Measurements from ENCODE around the gene BMPR1B.

The BMPR1B gene

DNA sequence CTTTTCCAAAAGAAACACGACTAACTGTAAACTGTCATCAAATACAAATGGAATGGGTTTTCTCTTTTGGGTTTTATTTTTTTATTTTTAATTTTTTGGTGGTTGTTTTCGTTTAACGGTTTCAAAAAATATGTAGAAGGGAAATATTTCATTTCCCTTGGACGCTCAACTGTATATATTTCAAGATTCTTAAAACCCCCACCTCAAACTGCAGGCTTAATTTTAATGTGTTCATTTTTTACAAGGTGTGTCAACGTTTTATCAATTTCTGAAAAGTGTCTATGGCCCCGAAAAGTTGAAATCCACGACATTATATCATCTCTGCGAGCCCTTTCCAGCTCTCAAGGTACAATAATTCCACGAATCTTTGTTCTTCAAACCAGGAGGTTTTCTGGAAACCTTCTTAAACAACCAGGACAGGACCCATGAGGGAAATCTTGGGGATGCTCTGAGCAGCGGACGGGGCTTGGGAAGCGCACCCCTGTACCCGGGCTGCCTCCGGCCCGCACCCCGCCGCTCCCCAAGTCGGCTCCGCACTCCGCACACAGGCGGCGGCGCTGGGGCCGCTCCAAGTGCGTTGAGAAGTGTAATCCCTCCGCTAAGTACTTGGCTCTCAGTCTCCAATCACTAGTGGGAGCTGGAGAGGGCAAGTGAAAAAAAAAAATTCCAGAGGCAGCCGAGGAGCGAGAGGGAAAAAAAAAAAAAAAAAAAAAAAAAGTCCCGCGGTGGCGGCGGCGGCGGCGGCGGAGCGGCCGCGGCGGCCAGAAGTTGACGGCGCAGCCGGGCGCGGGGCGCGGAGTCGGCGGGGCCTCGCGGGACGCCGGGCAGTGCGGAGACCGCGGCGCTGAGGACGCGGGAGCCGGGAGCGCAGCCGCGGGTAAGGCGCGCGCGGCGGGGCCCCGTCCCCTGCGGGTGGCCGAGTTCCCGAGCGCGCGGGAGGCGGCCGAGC lies at the start of gene BMPR1B:
BMPR1B (plus strand) TSS at position 764 of the 949 bp plus-strand sequence. CDS start 346,470 bp downstream, outside the sequence.
- DNase-seq (ENCODE audit: low spot score): peak; percentile 47

DNA sequence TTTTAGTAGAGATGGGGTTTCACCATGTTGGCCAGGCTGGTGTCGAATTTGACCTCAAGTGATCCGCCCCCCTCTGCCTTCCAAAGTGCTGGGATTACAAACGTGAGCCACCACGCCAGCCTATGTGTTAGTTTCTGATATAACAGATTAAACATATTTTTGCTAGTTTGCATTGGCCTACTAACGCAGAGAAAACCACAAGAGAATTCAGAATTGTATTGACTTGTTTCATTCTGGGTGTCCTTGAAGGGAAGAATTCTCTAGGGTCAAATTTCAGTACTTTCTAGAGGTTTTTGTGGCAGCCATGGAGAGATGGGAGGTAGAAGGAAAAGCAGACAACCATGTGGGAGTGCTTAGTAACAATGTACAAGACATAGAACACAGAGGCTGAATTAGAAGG lies 46.1 kb upstream of the BMPR1B start:
- DNase-seq (ENCODE audit: low spot score): no peak

DNA sequence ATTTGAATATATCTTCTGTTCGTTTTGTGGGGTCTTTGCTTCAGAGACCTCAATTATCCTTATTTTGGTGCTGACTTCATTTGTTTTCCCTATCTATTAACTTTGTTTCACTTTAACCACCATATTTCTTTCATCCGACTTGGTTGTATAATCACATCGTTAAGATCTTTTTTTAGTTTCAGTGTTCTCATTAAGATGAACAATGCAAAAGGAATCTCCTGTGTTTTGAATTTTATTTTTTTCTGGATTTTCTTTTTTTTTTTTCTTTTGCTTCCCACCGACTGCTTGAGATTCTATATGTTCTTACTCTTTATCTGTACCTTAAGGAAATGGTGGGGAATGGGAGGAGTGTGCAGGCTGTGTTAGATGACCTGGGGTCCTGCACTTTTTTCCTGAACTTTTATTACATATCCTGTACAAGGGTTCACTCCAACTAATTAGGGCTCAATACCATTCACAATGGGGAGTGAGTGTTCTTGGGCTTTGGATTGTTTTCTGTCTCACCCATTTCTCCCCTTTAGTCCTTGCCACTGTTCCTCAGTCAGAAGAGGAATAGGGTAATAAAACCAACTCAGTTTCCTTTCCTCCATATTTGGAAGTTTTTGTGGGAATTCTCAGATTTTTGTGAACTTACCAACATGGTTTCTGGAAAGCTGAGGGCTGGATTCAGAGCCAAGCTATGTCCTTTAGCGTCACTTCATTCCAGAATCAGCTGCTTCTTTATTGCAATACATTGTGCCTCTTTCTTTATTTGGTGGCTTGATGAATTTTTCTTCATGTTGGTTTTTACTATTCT lies 43.2 kb upstream of the BMPR1B start:
- peak; percentile 80 for DNase-seq (ENCODE audit: low spot score)

DNA sequence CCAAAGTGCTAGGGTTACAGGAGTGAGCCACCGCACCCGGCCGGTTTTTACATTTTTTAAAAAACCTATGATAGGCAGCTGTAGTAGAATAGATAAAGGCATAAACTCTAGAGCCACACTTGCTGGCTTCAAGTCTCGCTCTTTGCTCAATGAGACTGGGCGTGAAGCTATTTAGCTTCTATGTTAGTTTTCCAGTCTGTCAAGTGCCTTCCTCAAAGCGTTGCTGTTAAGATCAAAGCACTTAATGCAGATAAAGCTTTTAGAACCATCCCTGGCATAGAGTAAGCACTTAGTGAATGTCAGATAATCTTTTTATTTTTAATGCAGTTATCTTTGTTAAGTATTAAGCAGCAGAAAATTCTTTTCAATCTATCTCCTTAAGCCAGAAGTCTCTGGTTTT lies 42.0 kb upstream of the BMPR1B start:
- no peak for DNase-seq (ENCODE audit: low spot score)

DNA sequence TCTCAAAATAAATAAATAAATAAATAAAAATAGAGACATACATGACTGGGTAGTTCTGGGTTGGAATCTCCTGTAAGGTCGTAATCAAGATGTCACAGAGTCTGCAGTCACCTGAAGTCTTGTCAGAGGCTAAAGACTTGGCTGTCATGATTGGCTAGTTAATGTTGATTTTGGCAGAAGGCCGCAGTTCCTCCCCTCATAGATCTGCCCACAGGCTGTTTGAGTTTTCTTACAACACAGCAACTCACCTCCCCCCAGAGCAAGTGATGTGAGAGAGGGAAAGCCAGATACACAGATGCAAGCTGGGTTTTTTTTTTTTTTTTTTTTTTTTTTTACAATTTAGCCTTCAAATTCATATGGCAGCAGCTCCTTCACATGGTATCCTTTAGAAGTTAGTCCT lies 36.4 kb upstream of the BMPR1B start:
- no peak for DNase-seq (ENCODE audit: low spot score)

DNA sequence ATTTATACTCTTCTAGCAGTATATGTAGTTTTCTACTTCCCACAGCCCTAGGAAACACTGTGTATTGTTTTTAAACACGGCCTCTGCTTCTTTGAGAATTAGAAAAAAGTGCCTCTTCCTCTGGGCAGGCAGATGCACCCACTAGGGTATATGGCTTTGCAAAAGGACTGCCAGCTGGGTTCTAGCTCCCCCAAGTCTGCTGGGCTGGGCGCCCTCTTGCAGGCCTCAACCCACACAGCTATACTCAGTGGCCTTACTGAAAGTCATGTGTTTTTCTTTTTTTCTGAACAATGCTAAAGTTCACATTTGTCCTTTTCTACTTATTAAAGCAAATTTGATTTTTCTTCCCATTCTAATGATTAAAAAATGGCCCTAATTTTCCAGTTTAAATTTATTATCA lies 35.5 kb upstream of the BMPR1B start:
- no peak for DNase-seq (ENCODE audit: low spot score)

DNA sequence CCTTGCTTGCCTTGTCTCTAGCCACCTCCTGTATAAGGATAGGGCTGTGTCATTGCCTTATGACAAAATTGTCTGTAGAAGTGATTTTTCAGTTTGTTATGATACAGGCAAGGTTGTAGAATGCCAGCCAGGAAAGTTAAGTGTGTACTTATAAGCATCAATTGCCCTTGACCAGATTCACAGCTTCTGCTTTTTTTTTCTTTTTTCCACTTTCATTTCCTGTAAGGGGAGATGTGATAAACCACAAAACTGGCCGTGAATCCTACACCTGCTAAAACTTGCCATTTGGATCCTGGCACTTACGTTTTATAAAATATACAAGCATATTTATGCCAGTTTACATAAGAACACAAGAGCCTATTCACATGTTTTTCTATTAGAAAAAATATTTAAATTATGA lies 35.0 kb upstream of the BMPR1B start:
- DNase-seq (ENCODE audit: low spot score): no peak

DNA sequence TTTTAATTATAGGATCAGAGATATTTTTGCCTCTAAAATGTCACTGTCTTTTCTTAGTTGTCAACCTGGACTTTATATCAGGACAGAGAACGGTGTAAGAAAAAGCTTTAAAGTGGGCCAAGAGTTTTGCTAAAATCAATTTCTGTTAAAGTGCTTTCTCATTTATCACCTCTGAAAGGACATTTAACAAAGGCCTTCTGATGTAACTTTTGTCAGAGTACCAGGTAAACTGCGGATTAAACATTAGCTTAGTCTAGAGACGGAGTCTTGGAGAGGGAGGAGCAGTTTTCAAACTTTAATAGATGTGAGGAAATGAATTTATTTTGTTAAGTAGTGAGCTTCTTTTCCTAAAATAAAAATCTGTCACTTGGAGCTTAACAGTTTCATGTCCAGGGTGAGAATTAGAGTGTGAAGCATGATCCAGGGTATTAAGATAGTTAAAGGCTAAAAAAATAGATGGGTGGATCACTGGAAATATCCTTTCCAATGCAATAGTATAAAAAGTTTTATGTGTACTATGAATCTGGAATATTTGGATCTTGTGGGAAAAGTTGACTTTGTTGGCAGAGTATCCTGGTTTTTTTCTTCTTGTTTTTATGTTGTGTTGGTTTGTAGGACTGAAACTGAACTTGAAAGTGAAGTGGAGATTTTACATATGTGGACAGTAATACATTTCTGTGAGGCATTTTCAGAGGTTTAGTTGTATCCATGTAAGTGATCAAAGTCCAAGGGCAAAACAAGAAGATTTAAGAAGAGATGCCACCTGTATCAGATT lies 33.6 kb upstream of the BMPR1B start:
- DNase-seq (ENCODE audit: low spot score): no peak

DNA sequence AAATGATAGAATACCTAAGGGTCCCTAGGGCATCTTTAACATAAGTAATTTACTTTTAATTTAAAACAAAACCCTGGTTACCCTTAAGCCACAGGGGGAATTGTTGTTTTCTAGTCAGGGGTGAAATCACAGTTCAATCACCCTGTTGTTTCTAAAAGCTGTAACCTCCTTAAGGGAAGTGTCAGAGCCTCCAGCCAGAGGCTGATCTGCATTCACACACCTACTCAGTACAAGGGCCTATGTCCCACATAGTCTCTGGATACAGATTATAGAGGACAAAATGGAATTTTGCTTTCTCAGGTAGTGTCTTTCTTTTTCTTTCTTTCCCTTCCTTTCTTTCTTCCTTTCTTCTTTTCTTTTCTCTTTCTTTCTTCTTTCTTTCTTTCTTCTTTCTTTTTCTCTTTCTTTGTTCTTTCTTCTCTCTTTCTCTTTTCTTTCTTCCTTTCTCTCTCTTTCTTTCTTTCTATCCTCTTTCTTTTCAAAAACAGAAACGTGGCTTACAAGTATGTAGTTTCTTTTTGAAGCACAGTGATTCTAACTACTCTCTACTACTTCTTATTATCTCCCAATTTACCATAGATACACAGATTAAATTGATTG lies 31.1 kb upstream of the BMPR1B start:
- DNase-seq (ENCODE audit: low spot score): no peak

DNA sequence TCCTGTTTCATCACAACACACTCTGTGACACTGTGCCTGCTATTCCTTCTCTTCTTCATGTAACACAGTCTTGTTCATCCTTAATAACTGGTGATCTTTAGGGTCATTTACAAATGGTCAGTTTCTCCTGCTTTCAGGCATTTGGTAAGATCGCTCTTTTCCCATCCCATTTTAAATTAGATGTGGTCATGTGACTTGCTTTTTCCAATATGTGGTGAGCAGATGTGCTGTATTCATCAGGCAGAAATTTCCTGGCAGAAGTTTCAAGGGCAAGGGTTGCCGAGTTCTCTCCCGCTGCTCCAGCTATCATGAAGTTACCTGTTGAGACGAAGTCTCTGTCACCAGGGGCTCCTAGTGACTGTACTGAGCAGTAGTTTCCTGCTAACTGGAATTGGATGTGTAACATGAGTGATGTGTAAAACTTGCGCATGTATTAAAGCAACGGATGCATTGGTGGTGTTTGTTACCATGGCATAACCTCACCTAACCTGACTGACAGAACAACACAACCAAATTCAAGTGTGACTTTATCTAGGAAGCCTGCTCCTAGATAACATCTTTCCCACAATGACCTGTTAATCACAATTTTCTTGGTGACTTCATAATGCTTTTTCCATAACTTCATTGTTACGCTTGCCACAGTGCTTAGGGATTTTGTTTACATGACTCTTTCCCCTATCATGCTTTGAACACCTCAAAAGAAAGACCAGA lies 29.5 kb upstream of the BMPR1B start:
- DNase-seq (ENCODE audit: low spot score): peak; percentile 11

DNA sequence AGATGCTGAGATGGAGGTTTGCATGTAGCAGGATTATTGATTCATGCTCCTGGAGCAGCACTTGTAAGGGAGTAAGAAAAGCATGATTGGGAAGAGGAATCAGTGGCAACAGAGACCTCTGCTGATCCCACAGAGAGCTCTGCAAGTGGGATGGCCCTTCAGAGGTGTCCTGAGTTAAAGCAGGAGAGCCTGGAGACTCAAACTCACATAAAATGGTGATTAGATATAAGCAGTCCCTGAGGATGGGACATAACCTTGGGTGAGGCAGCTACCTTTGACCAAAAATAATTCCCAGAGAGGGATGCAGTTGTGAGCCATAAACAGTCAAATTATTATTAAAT lies 25.4 kb upstream of the BMPR1B start:
- no peak for DNase-seq (ENCODE audit: low spot score)

DNA sequence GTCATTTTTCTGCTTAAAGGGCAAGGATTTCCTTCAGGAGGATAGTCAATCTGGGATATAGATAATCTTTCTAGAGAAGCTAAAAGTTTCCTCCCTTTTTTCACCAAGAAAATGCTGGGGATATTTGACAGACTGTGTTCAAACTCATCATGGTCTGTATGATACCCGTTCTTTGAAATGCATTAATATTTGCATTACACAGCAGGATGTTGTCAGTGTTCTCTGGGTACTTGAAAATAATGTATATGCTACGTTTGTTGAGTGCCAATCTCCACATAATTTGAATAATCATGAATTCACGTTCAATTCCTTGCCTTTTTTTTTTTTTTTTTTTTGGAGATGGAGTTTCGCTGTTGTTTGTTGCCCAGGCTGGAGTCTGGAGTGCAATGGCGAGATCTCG lies 18.0 kb upstream of the BMPR1B start:
- no peak for DNase-seq (ENCODE audit: low spot score)

DNA sequence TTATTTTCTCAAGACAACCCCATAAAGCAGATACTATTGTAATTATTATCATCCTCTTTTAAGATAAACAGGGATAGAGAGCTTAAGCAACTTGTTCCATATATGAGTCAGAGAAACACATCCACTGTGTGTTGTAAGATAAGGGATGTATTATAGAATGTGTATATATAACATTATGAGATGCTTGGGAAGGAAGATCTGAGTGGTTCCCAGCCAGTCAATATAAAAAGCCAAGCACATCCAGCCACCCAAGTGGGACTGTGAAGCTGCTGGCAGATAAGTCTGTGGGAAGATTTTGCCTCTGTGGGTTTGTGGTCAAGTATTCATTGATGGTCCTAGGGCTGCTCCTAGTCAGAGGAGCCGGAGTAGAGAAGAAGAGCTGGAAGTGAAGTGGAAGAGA lies 16.5 kb upstream of the BMPR1B start:
- no peak for DNase-seq (ENCODE audit: low spot score)

DNA sequence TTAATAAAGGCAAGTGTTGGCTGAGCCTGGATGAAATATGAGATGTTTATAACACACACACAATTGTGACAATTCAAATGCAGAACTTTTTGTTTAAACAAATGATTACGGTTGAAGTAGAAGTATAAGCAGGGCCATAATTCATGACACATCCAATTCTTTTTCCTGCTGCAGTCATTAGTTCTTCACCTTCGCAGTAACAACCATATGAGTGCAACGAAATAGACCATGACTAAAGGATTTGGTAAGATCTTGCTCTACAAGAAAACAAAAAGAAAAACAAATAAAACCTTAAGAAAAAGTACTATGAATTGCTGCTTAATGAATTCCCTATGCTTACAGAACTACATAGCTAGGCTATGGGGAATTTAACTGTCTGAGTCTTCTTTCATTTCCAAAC lies 13.9 kb upstream of the BMPR1B start:
- no peak for DNase-seq (ENCODE audit: low spot score)

DNA sequence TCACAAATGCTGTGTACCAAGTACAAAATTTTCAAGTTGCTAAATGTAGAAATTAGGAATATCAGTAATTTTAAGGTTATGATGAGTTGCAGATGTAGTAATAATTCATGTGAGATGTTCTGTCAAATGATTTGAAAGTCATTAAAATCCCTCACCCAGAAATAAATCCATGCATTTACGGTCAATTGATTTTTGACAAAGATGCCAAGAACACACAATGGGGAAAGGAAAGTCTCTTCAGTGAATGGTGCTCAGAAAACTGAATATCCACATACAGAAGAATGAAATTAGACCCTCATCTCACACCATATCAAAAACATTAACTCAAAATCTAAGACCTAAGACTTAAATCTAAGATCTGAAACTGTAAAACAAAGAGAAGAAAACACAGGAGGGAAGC lies 12.9 kb upstream of the BMPR1B start:
- DNase-seq (ENCODE audit: low spot score): no peak

DNA sequence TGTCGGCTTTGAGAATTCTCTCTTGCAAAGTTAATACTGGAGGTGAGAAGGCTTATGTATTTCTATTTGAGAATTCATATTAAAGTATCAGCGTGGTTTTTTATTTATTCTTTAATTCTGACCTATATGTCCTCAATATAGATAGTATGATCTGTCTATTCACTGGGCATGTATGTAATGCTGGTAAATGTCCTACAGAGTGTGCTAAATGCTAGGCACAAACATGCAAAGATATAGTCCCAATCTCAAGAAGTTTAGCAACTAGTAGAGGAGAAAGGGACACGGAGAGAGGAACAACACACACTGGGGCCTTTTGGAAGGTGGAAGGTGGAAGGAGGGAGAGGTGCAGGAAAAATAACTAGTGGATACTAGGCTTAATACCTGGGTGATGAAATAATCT lies 11.0 kb upstream of the BMPR1B start:
- no peak for DNase-seq (ENCODE audit: low spot score)

DNA sequence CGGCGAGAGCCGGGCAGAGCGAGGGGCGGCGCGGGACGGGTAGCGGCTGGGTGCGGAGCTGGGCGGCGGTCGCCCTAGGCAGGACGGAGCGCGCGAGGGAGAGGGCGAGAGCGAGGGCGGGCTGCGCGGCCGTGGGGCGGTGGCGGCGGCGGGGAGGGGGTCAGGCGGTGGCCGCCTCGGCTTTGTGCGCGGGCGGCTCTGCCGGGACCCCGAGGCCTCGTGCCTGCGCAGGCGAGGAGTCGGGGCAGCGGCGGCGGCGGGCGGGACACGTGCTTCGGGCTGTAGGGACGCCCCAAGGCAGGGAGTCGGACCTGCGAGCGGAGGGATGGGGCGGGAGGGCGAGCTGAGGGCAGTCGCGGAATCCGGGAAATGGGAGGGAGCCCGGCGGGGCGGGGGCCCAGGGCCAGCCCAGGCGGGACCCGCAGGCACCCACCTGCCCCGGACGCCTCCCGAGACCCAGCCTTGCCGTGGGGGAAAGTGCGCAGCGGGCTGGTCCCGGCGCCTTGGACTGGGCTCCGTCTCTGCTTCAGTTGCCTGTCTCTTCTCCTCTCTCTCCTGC lies 465 bp downstream of the BMPR1B start:
- peak; percentile 16 for DNase-seq (ENCODE audit: low spot score)

DNA sequence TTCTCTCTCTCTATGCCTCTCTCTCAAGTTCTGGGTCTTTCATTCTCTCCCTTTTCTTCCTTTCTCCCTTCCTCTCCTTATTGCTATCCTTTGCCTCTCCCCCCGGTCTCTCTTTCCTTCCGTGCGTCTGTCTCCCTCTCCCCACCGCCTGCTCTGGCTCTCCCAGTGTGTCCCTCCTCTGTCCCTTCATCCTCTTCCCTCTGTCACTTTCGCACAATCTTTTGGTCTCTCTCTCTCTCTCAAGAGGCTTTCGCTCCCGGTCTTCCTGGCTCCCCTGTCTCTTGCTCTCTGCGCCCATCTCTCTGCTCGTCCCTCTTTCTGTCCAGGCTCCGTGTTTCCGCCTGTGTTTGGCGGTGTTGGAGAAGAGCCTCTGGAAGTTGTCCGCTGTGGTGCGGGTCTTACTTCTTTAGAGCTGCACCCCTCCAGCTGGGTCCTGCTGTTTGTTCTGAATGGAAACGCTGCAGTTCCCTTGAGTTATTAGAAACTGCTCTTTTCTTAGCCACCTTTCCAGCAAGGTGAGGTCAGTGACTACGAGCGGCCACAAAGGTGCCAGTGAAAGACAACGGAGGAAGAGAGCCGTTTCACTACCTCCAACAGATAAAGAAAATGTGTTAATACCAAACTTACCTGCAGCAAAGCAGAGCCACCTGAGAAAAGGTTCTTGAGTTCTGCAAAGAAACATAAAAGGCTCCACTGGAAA lies 1.1 kb downstream of the BMPR1B start:
- no peak for DNase-seq (ENCODE audit: low spot score)

DNA sequence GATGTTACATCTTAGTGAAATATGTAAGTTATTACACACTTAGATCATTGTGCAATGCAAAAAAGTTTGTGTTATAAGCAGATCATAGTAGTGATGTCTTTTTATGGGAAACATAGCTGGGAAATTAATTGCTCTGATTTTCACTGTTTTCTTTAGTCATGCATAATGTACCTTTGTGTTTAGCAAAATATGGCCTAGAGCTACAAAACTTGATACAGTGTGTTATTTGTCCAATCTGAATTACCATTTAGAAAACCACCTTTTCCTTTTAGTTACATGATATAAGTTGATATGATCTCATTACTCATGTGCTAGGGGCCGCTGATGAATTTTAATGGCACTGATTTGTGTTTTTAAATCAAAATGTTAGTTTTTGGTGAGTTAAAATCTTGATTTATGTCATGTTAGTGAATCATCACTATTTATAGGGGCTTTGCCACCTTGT lies 2.0 kb downstream of the BMPR1B start:
- no peak for DNase-seq (ENCODE audit: low spot score)

DNA sequence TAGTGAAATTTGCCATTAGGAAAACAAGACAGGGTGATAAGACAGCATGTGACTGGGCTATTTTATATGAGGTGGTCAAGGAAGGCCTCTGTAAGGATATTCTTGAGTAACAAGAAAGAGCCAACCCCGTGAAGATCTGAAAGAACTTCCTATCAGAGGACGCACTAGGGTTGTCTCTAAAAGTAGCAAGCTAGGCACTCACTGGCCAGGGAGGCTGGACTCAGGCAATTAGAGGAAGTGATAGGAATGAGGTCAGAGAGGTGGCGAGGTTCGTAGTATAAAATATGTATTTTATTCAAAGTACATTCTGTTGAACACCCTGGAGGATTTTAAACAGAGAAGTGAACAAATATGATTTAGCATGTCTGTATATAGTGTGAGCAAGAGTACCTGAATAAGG lies 4.6 kb downstream of the BMPR1B start:
- DNase-seq (ENCODE audit: low spot score): no peak
